BE2C (cell line): ENCODE results near the gene LST1.

Experiments
- DNase-seq: peaks from one replicate; pipeline ENCODE4 v3.0.0-alpha.2; 2020
- H3K27me3 ChIP-seq: fragments of 250-450 bp; sonication (Bioruptor Pico); 2 replicates; pipeline ENCODE4 v1.5.1; 2020; ENCODE audit warnings: mild to moderate bottlenecking
- H3K36me3 ChIP-seq: fragments of 250-450 bp; sonication (Bioruptor Pico); 2 replicates; pipeline ENCODE4 v1.5.1; 2020; ENCODE audit warnings: mild to moderate bottlenecking
- H3K4me1 ChIP-seq: fragments of 250-450 bp; sonication (Bioruptor Pico); 2 replicates; pipeline ENCODE4 v1.5.1; 2020
- H3K4me3 ChIP-seq: 2 replicates; pipeline ENCODE4 v1.5.1; 2011; ENCODE audit warnings: low read depth, low read length
- H3K9me3 ChIP-seq: fragments of 250-450 bp; sonication (Bioruptor Pico); 2 replicates; pipeline ENCODE4 v1.5.1; 2020
- CTCF ChIP-seq: IDR thresholded peaks from 2 replicates; pipeline ENCODE4 v1.5.1; 2012; ENCODE audit warnings: mild to moderate bottlenecking, low read depth, low read length

Gene LST1

GRCh38 chr6:31630177-31630934 lies 44.3 kb downstream of the LST1 start:
- Histone ChIP-seq H3K27me3 (no peaks in the 10 kb centered on the region), H3K36me3 (peaks cover 100% of the 10 kb centered on the region), H3K9me3 (no peaks in the 10 kb centered on the region), H3K4me1 (no peaks in the 10 kb centered on the region), H3K4me3 (no peak overlapping the region)
- DNase-seq = no peak
- no peak for TF ChIP-seq CTCF

- TF ChIP-seq CTCF = no peak
Measured at GRCh38 chr6:31631209-31631608, 45.1 kb downstream of the LST1 start.

GRCh38 chr6:31631681-31632278 lies 45.7 kb downstream of the LST1 start:
- no peaks in the 10 kb centered on the region for H3K27me3 ChIP-seq

More at GRCh38 chr6:31631209-31631608, 45.1 kb downstream of the LST1 start:
- no peak overlapping the region for H3K4me3 ChIP-seq
- DNase-seq = no peak
- H3K4me1 ChIP-seq = no peaks in the 10 kb centered on the region
- H3K9me3 ChIP-seq = no peaks in the 10 kb centered on the region
- no peaks in the 10 kb centered on the region for H3K27me3 ChIP-seq
- H3K36me3 ChIP-seq = peaks cover 100% of the 10 kb centered on the region

GRCh38 chr6:31632279-31632946 lies 46.3 kb downstream of the LST1 start:
- no peak overlapping the region for H3K4me3 ChIP-seq
- peaks cover 99% of the 10 kb centered on the region for H3K36me3 ChIP-seq
- TF ChIP-seq CTCF = no peak
- H3K4me1 ChIP-seq = no peaks in the 10 kb centered on the region
- no peaks in the 10 kb centered on the region for H3K27me3 ChIP-seq
- H3K9me3 ChIP-seq = no peaks in the 10 kb centered on the region
- no peak for DNase-seq

More at GRCh38 chr6:31631681-31632278, 45.7 kb downstream of the LST1 start:
- TF ChIP-seq CTCF = no peak
- Histone ChIP-seq H3K4me3 (no peak overlapping the region), H3K36me3 (peaks cover 100% of the 10 kb centered on the region), H3K4me1 (no peaks in the 10 kb centered on the region), H3K9me3 (no peaks in the 10 kb centered on the region)
- DNase-seq = no peak

GRCh38 chr6:31633447-31633846 lies 47.4 kb downstream of the LST1 start:
- Histone ChIP-seq H3K9me3 (no peaks in the 10 kb centered on the region), H3K4me1 (no peaks in the 10 kb centered on the region), H3K27me3 (no peaks in the 10 kb centered on the region), H3K4me3 (no peak overlapping the region), H3K36me3 (peaks cover 96% of the 10 kb centered on the region)
- DNase-seq = no peak
- TF ChIP-seq CTCF = no peak
